IPS DF 6.9 (cell line): ENCODE measurements around the gene ARMH3.

Experiments
- DNase-seq: peaks from one replicate; pipeline ENCODE4 v3.0.0-alpha.2; 2013; ENCODE audit warnings: low read depth, low spot score
- H3K27ac ChIP-seq: one replicate; pipeline ENCODE4 v1.5.1; 2013; ENCODE audit warnings: low read length, control low read depth
- H3K27me3 ChIP-seq: 2 replicates; pipeline ENCODE4 v1.6.1; 2013; ENCODE audit warnings: mild to moderate bottlenecking, low read length; ENCODE audit not compliant: control insufficient read depth, insufficient read depth
- H3K36me3 ChIP-seq: 2 replicates; pipeline ENCODE4 v1.6.1; 2013; ENCODE audit warnings: low read length; ENCODE audit not compliant: control insufficient read depth, insufficient read depth
- H3K4me1 ChIP-seq: 2 replicates; pipeline ENCODE4 v1.6.1; 2013; ENCODE audit warnings: low read length; ENCODE audit not compliant: control insufficient read depth, insufficient read depth
- H3K4me3 ChIP-seq: 2 replicates; pipeline ENCODE4 v1.5.1; 2013; ENCODE audit warnings: mild to moderate bottlenecking, low read length
- H3K9me3 ChIP-seq: 2 replicates; pipeline ENCODE4 v1.6.1; 2013; ENCODE audit warnings: low read length, inconsistent platforms; ENCODE audit not compliant: control insufficient read depth, insufficient read depth
- WGBS: extraction: QIAGEN DNeasy Blood & Tissue Kit; methylation state at CpG from one replicate; pipeline ENCODE4 v1.1.7; 2013; ENCODE audit warnings: mixed read lengths, missing lambda C conversion rate; ENCODE audit not compliant: insufficient read length, insufficient coverage; 5-methylcytosine and 5-hydroxymethylcytosine counted together

The ARMH3 gene

DNA sequence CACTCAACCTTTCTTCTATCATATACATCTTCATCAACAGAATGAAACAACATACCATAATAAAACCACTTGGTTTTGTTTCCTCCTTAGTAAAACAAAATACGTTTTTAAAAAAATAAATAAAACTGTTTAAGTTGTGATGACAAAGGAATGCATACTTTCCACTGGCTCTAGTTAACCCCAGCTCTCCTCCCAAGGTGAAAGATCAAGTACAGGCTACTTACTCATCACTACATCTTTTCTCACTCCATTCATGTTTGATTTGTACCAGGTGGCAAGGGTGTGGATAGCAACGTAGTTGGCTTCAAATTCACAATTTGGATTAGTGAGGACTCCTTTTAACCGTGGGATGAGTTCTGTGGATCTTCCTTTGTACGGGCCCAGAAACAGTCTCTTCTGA, 252.5 kb downstream of the ARMH3 start:
- Histone ChIP-seq H3K4me1 (no peaks in the 10 kb centered on the region), H3K27me3 (no peaks in the 10 kb centered on the region), H3K9me3 (no peaks in the 10 kb centered on the region), H3K4me3 (no peak overlapping the region), H3K27ac (no peak overlapping the region), H3K36me3 (peaks cover 28% of the 10 kb centered on the region)
- no peak for DNase-seq
- WGBS = 100% methylated on average over 1 of the region's 4 CpGs

- no CpG with 5 or more reads among the region's 4 CpGs for WGBS
- Histone ChIP-seq H3K4me1 (no peaks in the 10 kb centered on the region), H3K36me3 (peaks cover 29% of the 10 kb centered on the region), H3K9me3 (no peaks in the 10 kb centered on the region), H3K27me3 (no peaks in the 10 kb centered on the region), H3K4me3 (no peak overlapping the region), H3K27ac (no peak overlapping the region)
- no peak for DNase-seq
Observed at GRCh38 chr10:101797403-101798059, 258.4 kb downstream of the ARMH3 start.
